Glutamatergic neuron (in vitro differentiated cells): ENCODE data around the gene SPATS2L. TPM values are rescaled to one million over a fixed set of nuclear protein-coding genes. Genes with fewer than 3 reads are reported as not detected.

Experiments
- DNase-seq: peaks from one replicate; pipeline ENCODE4 v3.0.0; 2022
- H3K27ac Mint-ChIP-seq: one replicate; pipeline ENCODE4 v1.8.0; 2020; ENCODE audit warnings: mild to moderate bottlenecking, mixed read lengths, inconsistent platforms; ENCODE audit not compliant: unreplicated experiment
- H3K27me3 Mint-ChIP-seq: one replicate; pipeline ENCODE4 v1.8.0; 2020; ENCODE audit warnings: mild to moderate bottlenecking, moderate library complexity, mixed read lengths, inconsistent platforms; ENCODE audit not compliant: unreplicated experiment
- H3K36me3 Mint-ChIP-seq: one replicate; pipeline ENCODE4 v1.8.0; 2020; ENCODE audit warnings: mild to moderate bottlenecking, mixed read lengths, inconsistent platforms; ENCODE audit not compliant: unreplicated experiment
- H3K4me1 Mint-ChIP-seq: one replicate; pipeline ENCODE4 v1.8.0; 2020; ENCODE audit warnings: mild to moderate bottlenecking, low read depth, mixed read lengths, inconsistent platforms; ENCODE audit not compliant: unreplicated experiment
- H3K4me3 Mint-ChIP-seq: one replicate; pipeline ENCODE4 v1.8.0; 2020; ENCODE audit warnings: mild to moderate bottlenecking, mixed read lengths, inconsistent platforms; ENCODE audit not compliant: unreplicated experiment
- H3K9me3 Mint-ChIP-seq: one replicate; pipeline ENCODE4 v1.8.0; 2020; ENCODE audit warnings: mild to moderate bottlenecking, moderate library complexity, mixed read lengths, inconsistent platforms; ENCODE audit not compliant: unreplicated experiment
- CTCF ChIP-seq: fragments of 200-600 bp; sonication (generic); IDR thresholded peaks from one replicate; pipeline ENCODE4 v1.5.0; 2021; ENCODE audit not compliant: partially characterized antibody, unreplicated experiment
- total RNA-seq: library from RNA; stranded (reverse); fragmentation: NEBNext Ultra II Directional; extraction: Animal tissue kit (Norgen Biotek cat#: 25700); gene quantifications from one replicate; pipeline ENCODE4 v1.2.1, GENCODE V29; 2021; ENCODE audit not compliant: unreplicated experiment

Gene SPATS2L
- total RNA-seq, 1 donor from 2014 or later = 45.5 TPM

GRCh38 chr2:200415455-200415854 lies 109.0 kb downstream of the SPATS2L start:
- peaks cover 2% of the 10 kb centered on the region for H3K27me3 Mint-ChIP-seq

DNA sequence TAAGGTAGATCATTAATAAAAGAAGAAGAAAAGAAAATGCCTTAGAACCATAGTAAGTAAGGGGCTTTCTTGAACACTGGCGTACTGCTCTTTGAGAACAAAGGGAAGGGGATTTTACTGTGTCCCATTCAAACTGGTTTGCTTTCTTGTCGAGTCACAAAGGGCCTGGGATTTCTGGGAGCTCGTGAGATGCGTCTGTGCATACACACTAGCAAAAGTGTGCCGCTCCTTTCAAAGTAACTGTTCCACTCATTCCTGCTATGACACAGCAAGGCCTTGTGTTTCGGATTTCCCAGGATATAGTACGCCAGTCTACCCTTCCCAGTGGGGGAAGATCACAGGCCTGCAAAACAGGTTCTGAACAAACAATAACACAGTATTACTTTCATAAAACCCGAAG lies 110.4 kb downstream of the SPATS2L start:
- no peak for DNase-seq
- Mint-ChIP-seq H3K9me3 (no peaks in the 10 kb centered on the region), H3K4me1 (peaks cover 5% of the 10 kb centered on the region), H3K27ac (peak overlapping the region; percentile 86), H3K4me3 (no peak overlapping the region), H3K36me3 (no peaks in the 10 kb centered on the region), H3K27me3 (peaks cover 2% of the 10 kb centered on the region)
- no peak for TF ChIP-seq CTCF

More at GRCh38 chr2:200415455-200415854, 109.0 kb downstream of the SPATS2L start:
- Mint-ChIP-seq H3K9me3 (no peaks in the 10 kb centered on the region), H3K36me3 (no peaks in the 10 kb centered on the region), H3K4me3 (no peak overlapping the region), H3K27ac (no peak overlapping the region), H3K4me1 (peaks cover 5% of the 10 kb centered on the region)
- DNase-seq = no peak
- no peak for TF ChIP-seq CTCF

DNA sequence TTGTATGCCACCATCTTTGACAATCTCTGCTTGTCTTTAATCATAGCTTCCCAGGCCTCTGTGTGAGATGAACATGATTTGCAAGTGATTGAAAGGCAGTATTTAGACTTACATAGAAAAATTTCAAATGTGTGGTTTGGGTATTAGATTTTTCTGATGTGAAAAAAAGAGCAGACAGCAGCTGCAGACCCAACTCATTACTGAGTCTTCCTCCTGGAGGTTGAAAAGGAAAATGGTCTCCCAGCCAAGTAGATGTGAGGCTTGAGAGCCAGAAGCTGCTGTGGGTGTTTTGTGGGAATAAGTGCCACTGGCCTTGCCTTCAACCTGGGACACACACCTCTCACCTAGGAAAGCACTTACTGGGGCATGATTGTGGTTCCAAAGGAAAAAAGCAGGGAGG lies 110.9 kb downstream of the SPATS2L start:
- TF ChIP-seq CTCF = no peak
- Mint-ChIP-seq H3K36me3 (no peaks in the 10 kb centered on the region), H3K27me3 (peaks cover 2% of the 10 kb centered on the region), H3K4me3 (no peak overlapping the region), H3K27ac (no peak overlapping the region), H3K9me3 (no peaks in the 10 kb centered on the region), H3K4me1 (peaks cover 5% of the 10 kb centered on the region)
- no peak for DNase-seq

- no peak for DNase-seq
- Mint-ChIP-seq H3K4me1 (peaks cover 5% of the 10 kb centered on the region), H3K36me3 (no peaks in the 10 kb centered on the region), H3K4me3 (no peak overlapping the region), H3K27me3 (peaks cover 2% of the 10 kb centered on the region), H3K27ac (no peak overlapping the region), H3K9me3 (no peaks in the 10 kb centered on the region)
- TF ChIP-seq CTCF = no peak
Measured at GRCh38 chr2:200418399-200418798, 111.9 kb downstream of the SPATS2L start.

DNA sequence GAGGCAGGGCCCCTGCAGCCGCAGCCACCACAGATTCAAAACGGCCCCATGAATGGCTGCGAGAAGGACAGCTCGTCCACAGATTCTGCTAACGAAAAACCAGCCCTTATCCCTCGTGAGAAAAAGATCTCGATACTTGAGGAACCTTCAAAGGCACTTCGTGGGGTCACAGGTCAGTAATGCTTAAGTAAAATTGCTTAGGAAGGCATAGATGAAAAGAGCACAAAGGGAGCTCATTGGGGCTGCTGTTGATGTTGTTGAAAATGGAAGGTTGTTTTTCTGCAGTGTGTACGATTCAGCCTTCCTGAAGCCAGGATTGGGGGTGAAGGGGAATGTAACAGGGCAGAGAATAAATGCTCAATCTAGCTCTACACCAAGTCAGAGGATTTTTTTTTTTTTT lies 112.8 kb downstream of the SPATS2L start:
- Mint-ChIP-seq H3K27ac (no peak overlapping the region), H3K9me3 (no peaks in the 10 kb centered on the region), H3K4me1 (peaks cover 5% of the 10 kb centered on the region), H3K4me3 (no peak overlapping the region), H3K36me3 (no peaks in the 10 kb centered on the region), H3K27me3 (no peaks in the 10 kb centered on the region)
- no peak for DNase-seq
- no peak for TF ChIP-seq CTCF
